ENCODE results near the gene APOL2.

DNA sequence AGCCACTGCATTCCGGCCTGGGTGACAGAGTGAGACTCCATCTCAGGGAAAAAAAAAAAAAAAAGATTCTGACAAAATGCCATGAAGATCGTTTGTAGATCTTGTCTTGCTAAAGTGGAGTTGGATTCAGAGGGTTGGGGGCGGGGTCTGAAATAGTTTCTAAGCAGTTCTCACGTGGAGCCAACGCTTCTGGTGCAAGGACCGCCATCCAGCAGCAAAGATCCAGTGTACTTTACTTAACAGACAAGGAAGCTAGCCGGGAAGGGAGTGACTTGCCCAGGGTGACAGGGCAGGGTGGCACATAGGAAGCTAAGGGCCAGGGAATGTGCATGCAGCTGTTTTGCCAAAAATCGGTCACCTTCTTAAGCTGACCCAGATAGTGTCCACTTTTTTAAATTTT is 41.1 kb upstream of the APOL2 start:
- TF ChIP-seq POLR2A (IDR thresholded peaks at IDR 0.05) = no peak
- TF ChIP-seq, protein P1, sequence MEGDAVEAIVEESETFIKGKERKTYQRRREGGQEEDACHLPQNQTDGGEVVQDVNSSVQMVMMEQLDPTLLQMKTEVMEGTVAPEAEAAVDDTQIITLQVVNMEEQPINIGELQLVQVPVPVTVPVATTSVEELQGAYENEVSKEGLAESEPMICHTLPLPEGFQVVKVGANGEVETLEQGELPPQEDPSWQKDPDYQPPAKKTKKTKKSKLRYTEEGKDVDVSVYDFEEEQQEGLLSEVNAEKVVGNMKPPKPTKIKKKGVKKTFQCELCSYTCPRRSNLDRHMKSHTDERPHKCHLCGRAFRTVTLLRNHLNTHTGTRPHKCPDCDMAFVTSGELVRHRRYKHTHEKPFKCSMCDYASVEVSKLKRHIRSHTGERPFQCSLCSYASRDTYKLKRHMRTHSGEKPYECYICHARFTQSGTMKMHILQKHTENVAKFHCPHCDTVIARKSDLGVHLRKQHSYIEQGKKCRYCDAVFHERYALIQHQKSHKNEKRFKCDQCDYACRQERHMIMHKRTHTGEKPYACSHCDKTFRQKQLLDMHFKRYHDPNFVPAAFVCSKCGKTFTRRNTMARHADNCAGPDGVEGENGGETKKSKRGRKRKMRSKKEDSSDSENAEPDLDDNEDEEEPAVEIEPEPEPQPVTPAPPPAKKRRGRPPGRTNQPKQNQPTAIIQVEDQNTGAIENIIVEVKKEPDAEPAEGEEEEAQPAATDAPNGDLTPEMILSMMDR (IDR thresholded peaks at IDR 0.05) = no peak

Measured in uterus (tissue), 2 donors.